AG10803 (cell line): Measurements from ENCODE around the gene ZC3H12C.

Experiments
- DNase-seq: peaks from one replicate; pipeline ENCODE4 v3.0.0; 2010; ENCODE audit warnings: low read depth
- H3K4me3 ChIP-seq: 2 replicates; pipeline ENCODE4 v1.5.1; 2011; ENCODE audit warnings: mild to moderate bottlenecking, low read length, control low read depth
- TF ChIP-seq, protein P1 (sequence below): conservative IDR thresholded peaks from 2 replicates; pipeline ENCODE4 v1.5.1; 2011; ENCODE audit warnings: mild to moderate bottlenecking, low read length, control low read depth, inconsistent platforms

The ZC3H12C gene

DNA sequence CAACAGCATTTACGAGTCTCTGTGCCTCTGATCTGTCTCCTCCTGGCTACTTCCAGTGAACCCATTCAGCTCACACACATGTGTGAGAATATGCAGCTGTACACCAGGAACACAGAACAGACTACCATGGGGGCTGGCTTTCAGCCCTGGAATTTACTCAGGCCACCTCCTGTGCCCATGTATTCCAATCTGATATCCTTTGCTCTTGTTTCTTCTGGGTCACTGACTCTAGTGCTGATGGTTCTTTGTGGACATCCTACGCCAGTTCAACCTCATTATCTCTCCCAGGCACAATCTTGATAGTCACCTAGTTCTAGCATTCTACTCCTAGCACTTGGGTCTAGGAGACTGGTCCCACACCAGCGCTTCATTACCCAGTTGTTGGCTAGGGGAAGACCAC, 23.0 kb upstream of the ZC3H12C start:
- TF ChIP-seq, protein P1, sequence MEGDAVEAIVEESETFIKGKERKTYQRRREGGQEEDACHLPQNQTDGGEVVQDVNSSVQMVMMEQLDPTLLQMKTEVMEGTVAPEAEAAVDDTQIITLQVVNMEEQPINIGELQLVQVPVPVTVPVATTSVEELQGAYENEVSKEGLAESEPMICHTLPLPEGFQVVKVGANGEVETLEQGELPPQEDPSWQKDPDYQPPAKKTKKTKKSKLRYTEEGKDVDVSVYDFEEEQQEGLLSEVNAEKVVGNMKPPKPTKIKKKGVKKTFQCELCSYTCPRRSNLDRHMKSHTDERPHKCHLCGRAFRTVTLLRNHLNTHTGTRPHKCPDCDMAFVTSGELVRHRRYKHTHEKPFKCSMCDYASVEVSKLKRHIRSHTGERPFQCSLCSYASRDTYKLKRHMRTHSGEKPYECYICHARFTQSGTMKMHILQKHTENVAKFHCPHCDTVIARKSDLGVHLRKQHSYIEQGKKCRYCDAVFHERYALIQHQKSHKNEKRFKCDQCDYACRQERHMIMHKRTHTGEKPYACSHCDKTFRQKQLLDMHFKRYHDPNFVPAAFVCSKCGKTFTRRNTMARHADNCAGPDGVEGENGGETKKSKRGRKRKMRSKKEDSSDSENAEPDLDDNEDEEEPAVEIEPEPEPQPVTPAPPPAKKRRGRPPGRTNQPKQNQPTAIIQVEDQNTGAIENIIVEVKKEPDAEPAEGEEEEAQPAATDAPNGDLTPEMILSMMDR: no peak
- no peak for DNase-seq
- no peak overlapping the region for H3K4me3 ChIP-seq

DNA sequence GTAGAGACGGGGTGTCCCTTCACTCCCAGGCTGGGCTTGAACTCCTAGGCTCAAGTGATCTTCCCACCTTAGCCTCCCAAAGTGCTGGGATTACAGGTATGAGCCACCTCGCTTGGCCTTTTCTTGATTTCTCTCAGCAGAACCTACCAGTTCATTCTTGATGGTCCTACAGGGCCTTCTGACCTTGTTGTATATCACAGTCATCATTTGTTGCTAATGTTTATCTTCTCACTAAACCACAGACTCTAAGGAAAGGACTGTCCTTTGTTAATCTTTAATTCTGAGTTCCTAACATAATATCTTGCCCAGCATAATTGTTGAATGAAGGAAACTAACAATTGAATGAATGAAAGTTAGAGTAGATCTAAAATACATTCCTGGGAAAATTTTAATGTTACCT, 22.0 kb upstream of the ZC3H12C start:
- TF ChIP-seq, protein P1: no peak
- DNase-seq: no peak
- no peak overlapping the region for H3K4me3 ChIP-seq

DNA sequence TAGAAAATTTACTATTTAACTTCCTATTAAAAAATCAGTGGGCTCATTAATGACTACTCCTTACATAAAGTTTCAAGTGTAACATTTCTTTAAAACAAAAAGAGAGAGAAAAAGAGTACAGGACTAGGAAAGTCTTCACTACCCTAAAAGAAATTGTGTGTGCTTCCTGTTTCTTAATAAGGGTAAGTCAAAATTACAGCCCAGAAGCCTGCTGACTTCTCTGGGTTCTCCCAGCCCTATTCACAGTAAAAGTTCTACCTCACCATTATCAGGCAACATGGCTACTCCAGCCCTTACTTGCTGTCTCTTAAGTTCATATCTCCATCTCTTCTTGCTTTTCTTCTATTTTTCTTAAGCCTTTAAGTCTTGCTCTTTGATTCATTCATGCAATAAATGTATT, 20.3 kb upstream of the ZC3H12C start:
- H3K4me3 ChIP-seq: no peak overlapping the region
- TF ChIP-seq, protein P1: no peak
- no peak for DNase-seq

DNA sequence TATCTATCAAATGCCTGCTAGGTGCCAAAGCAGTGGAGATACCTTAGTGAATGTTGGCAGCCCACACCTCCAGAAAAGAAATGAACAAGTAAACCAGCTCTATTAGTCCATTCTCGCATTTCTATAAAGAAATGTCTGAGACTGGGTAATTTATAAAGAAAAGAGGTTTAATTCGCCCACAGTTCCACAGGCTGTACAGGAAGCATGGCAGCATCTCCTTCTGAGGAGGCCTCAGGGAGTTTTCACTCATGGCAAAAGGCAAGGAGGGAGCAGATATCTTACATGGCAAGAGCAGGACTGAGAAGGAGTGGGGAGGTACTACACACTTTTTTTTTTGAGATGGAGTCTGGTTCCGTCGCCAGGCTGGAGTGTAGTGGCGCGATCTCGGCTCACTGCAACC, 18.7 kb upstream of the ZC3H12C start:
- DNase-seq: no peak
- TF ChIP-seq, protein P1: no peak
- no peak overlapping the region for H3K4me3 ChIP-seq

DNA sequence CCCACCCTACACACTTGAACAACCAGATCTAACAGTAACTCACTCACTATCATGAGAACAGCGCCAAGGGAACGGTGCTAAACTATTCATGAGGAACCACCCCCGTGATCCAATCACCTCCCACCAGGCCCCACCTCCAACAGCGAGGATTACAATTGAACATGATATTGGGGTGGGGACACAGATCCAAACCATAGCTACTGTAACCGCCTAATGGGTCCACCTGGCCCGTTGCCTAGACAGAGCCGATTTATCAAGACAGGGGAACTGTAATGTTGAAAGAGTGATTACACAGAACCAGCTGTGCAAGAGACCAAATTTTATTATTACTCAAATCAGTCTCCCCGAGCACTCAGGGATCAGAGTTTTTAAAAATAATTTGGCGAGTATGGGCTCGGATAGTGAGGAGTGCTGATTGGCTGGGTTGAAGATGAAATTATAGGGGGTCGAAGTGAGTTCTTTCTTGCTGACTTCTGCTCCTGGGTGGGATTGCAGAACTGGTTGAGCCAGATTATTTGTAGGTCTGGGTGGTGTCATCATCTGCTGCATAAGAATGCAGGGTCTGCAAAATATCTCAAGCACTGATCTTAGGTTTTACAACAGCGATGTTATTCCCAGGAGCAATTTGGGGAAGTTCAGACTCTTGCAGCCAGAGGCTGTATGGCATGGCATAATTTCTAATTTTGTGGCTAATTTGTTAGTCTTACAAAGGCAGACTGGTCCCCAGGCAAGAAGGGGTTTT, 17.9 kb upstream of the ZC3H12C start:
- no peak overlapping the region for H3K4me3 ChIP-seq
- TF ChIP-seq, protein P1: no peak
- peak; percentile 21 for DNase-seq

DNA sequence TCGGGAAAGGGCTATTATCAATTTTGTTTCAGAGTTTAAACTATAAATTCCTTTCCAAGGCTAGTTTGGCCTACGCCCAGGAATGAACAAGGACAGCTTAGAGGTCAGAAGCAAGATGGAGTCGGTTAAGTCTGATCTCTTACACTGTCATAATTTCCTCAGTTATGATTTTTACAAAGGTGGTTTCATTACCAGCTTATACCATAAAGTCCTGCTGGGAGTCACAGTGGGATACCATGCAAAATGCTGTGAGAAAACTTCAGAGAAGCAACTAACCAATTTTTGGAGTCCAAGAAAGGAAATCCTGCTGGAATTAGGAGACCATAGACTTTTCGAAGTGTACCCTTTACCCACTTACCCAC, 17.4 kb upstream of the ZC3H12C start:
- DNase-seq: no peak

DNA sequence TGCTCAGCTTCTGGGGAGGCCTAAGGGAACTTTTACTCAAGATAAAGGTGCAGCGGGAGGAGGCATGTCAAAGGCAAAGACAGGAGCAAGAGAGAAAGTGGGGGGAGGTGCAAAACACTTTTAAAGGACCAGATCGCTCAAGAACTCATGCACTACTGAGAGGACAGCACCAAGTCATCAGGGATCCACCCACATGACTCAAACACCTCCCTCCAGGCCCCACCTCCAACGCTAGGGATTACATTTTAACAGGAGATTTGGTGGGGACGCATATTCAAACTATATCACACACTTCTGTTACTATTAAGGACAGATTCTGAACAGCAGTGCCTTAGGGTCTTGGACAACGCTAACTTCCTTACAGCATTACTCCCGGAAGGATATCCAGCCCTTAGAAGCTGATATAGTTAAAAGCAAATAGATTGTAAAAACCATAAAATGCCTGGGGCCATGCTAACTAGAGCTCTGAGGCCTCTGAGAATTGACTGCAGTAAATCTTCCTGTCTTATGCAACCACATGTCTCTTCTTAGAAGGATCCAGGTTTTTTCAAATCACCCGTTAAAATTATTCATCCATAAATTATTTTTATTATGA, 16.7 kb upstream of the ZC3H12C start:
- DNase-seq: peak; percentile 32
- no peak overlapping the region for H3K4me3 ChIP-seq
- TF ChIP-seq, protein P1: no peak

More for the DNA sequence above, 17.4 kb upstream of the ZC3H12C start:
- no peak overlapping the region for H3K4me3 ChIP-seq
- TF ChIP-seq, protein P1: no peak
